ENCODE data around the gene CHKA. TPM values are rescaled to one million over a fixed set of nuclear protein-coding genes. Genes with fewer than 3 reads are reported as not detected.
A peak's percentile ranks its signal among the peaks of the same experiment; 100 is the strongest.

Gene CHKA
- total RNA-seq, 1 donor from 2014 or later: 46.7 TPM

GRCh38 chr11:68019486-68019885 is 101.7 kb downstream of the CHKA start:
- Mint-ChIP-seq H3K27ac (no peak overlapping the region), H3K36me3 (peaks cover 2% of the 10 kb centered on the region)

DNA sequence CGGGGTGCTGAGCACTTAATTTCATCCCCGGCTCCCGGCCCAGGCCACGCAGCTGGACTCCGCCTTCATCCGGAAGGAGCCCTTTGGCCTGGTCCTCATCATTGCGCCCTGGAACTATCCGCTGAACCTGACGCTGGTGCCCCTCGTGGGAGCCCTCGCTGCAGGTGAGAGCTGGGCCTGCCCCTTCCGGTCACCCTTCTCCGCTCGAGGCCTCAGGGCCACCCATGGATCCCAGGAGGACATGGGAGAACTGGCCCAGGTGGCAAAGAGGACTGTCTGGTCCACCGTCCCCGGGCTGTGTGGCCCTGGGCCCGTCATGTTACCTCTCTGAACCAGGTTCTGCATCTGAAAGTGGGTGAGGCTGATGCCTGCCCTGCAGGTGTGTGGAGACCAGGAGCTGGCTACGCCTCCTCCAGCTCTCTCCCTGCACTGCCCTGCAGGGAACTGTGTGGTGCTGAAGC is 102.4 kb downstream of the CHKA start:
- no peaks in the 10 kb centered on the region for H3K36me3 Mint-ChIP-seq
- no peak for DNase-seq (ENCODE audit: extremely low spot score, unreplicated experiment)
- TF ChIP-seq CTCF (conservative IDR thresholded peaks at IDR 0.05): no peak
- no peak overlapping the region for H3K27ac Mint-ChIP-seq
- no peaks in the 10 kb centered on the region for H3K9me3 Mint-ChIP-seq
- no peaks in the 10 kb centered on the region for H3K27me3 Mint-ChIP-seq
- no peak overlapping the region for H3K4me3 Mint-ChIP-seq
- peaks cover 25% of the 10 kb centered on the region for H3K4me1 Mint-ChIP-seq (ENCODE audit: unreplicated experiment)

More at GRCh38 chr11:68019486-68019885, 101.7 kb downstream of the CHKA start:
- Mint-ChIP-seq H3K4me1 (ENCODE audit: unreplicated experiment) (peaks cover 21% of the 10 kb centered on the region), H3K27me3 (no peaks in the 10 kb centered on the region), H3K9me3 (no peaks in the 10 kb centered on the region), H3K4me3 (no peak overlapping the region)
- DNase-seq (ENCODE audit: extremely low spot score, unreplicated experiment): no peak
- no peak for TF ChIP-seq CTCF (conservative IDR thresholded peaks at IDR 0.05)

DNA sequence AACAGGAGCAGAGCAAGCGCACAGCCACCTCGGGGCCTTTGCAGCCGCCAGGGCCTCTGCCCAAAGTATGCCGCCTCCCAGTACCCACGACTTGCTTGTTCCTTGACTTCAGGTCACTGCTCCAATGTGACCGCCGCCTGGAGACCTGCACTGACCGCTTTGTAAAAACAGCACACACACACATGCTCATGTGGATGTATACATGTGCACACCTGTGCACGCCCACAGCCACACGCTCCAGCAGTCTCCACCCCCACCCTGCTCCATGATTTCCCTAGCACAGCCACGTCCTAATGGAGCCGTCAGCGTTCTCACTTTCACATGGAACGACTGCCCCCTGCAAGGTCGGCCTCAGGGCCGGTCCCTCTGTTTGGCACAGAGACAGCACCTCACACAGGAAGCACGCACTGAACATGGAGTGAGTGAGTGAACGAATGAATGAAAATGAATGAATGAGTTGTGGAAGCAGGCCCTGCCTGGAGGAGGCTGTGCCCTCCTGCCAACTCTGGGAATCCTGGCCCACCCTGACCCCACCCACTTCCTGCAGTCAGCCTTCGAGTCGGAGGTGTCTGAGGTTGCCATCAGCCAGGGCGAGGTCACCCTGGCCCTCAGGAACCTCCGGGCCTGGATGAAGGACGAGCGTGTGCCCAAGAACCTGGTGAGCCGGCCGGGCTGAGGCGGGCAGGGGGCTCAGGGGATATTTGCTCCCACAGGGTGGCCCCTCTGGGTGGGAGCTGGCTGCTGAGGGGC is 103.0 kb downstream of the CHKA start:
- Mint-ChIP-seq H3K27ac (peak overlapping the region; percentile 27), H3K27me3 (no peaks in the 10 kb centered on the region), H3K36me3 (no peaks in the 10 kb centered on the region), H3K4me3 (no peak overlapping the region), H3K9me3 (no peaks in the 10 kb centered on the region), H3K4me1 (ENCODE audit: unreplicated experiment) (peaks cover 29% of the 10 kb centered on the region)
- DNase-seq (ENCODE audit: extremely low spot score, unreplicated experiment): no peak
- TF ChIP-seq CTCF (conservative IDR thresholded peaks at IDR 0.05): no peak

DNA sequence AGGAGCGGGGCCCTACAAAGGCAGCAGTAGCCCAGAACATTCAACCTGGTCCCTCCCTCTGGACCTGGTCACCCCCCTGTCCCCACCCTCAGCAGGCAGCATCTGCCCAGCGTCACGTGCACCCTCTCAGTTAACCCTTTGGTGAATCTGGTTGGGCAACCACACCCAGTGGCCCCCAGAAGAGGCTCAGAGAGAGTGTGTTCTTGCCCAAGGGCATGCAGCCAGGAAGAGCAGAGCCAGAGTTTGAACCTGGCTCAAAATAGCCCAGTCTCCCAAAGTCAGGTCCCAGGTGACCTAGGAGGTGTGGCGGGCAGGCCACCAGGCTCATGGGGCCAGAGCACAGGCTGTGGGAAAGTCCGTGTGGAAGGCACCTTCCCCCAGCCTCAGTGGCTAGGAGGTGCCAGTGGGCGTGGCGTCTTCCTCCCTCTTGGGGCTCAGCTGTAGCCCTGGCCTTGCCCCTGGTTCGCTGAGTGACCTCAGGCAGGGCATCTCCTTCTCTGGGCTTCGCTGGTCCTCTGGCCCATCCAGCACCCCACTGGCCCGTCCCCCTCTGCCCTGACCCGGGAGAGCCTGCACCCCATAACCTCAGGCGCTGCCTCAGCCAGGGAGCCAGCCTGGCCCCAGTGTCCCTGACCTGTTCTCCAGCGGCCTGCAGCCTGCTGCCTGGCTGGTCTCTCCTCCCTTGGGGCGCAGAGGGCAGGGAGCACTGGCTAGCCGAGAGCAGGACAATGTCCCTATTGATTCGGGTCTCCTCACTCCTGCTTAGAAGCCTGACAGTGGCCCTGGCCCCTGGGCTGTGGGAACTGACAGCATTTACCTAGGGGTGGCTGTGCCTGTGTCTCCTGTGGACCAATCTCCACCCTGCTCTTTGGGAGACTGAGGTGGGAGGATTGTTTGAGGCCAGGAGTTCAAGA is 104.0 kb downstream of the CHKA start:
- H3K27me3 Mint-ChIP-seq: no peaks in the 10 kb centered on the region
- no peaks in the 10 kb centered on the region for H3K36me3 Mint-ChIP-seq
- DNase-seq (ENCODE audit: extremely low spot score, unreplicated experiment): no peak
- H3K27ac Mint-ChIP-seq: peak overlapping the region; percentile 41
- no peak overlapping the region for H3K4me3 Mint-ChIP-seq
- no peaks in the 10 kb centered on the region for H3K9me3 Mint-ChIP-seq
- H3K4me1 Mint-ChIP-seq (ENCODE audit: unreplicated experiment): peaks cover 31% of the 10 kb centered on the region
- no peak for TF ChIP-seq CTCF (conservative IDR thresholded peaks at IDR 0.05)

- Mint-ChIP-seq H3K27ac (peak overlapping the region; percentile 41), H3K27me3 (no peaks in the 10 kb centered on the region), H3K9me3 (no peaks in the 10 kb centered on the region), H3K36me3 (no peaks in the 10 kb centered on the region), H3K4me1 (ENCODE audit: unreplicated experiment) (peaks cover 36% of the 10 kb centered on the region), H3K4me3 (no peak overlapping the region)
- no peak for DNase-seq (ENCODE audit: extremely low spot score, unreplicated experiment)
- TF ChIP-seq CTCF (conservative IDR thresholded peaks at IDR 0.05): no peak
Measured at GRCh38 chr11:68016161-68016903, 104.9 kb downstream of the CHKA start.

All from type B pancreatic cell (in vitro differentiated cells).